CD14-positive monocyte (primary cell): Measurements from ENCODE around the gene PNPLA7. TPM values are rescaled to one million over a fixed set of nuclear protein-coding genes. Genes with fewer than 3 reads are reported as not detected.

Experiments
- DNase-seq, 3 donors: peaks; one replicate each; pipeline ENCODE4 v3.0.0-alpha.2; 2011 to 2022
- H2AFZ ChIP-seq: 2 replicates; pipeline ENCODE4 v1.6.0; 2012; ENCODE audit warnings: mild to moderate bottlenecking, low read depth, low read length, inconsistent platforms; ENCODE audit not compliant: insufficient read depth, poor library complexity, severe bottlenecking
- H3K27ac ChIP-seq, 2 donors: 1 replicate in 1 of 2; 2 replicates in 1 of 2; pipeline ENCODE4 v1.5.1; 2012 to 2013; ENCODE audit warnings: low read length in 2 of 2, control low read depth in 1 of 2, inconsistent platforms in 1 of 2, low read depth in 1 of 2, mild to moderate bottlenecking in 1 of 2
- H3K27me3 ChIP-seq, 2 donors: one replicate each; pipeline versions ENCODE4 v1.6.0 to v1.6.1; 2011 to 2013; ENCODE audit warnings: low read length in 2 of 2; ENCODE audit not compliant: control insufficient read depth in 2 of 2, insufficient read depth in 2 of 2
- H3K36me3 ChIP-seq, 2 donors: replicated peaks in 1 of 2; 1 replicate in 1 of 2; 2 replicates in 1 of 2; pipeline versions ENCODE4 v1.5.1 to v1.6.1; 2012 to 2013; ENCODE audit warnings: low read length in 2 of 2, control low read depth in 1 of 2, inconsistent platforms in 1 of 2, mild to moderate bottlenecking in 1 of 2; ENCODE audit not compliant: insufficient read depth in 2 of 2, control insufficient read depth in 1 of 2
- H3K4me1 ChIP-seq, 2 donors: 1 replicate in 1 of 2; 2 replicates in 1 of 2; pipeline versions ENCODE4 v1.5.1 to v1.6.1; 2012 to 2013; ENCODE audit warnings: low read length in 2 of 2, control low read depth in 1 of 2, inconsistent platforms in 1 of 2, mild to moderate bottlenecking in 1 of 2, moderate library complexity in 1 of 2; ENCODE audit not compliant: insufficient read depth in 2 of 2, control insufficient read depth in 1 of 2
- H3K4me2 ChIP-seq: replicated peaks from 2 replicates; pipeline ENCODE3; 2012; ENCODE audit warnings: low read length, moderate library complexity, mild to moderate bottlenecking; ENCODE audit not compliant: poor library complexity, severe bottlenecking; ENCODE audit errors: extremely low read depth
- H3K4me3 ChIP-seq, 3 experiments: fragments of 200-600 bp in 1 of 3; sonication (generic) in 1 of 3; replicated peaks in 1 of 3; 1 replicate in 2 of 3; 2 replicates in 1 of 3; pipeline ENCODE4 v1.5.1; 2011 to 2013; ENCODE audit warnings: low read length in 3 of 3, mild to moderate bottlenecking in 3 of 3, control low read depth in 2 of 3, low read depth in 2 of 3, inconsistent platforms in 1 of 3, moderate library complexity in 1 of 3
- H3K79me2 ChIP-seq: 2 replicates; pipeline ENCODE4 v1.6.0; 2012; ENCODE audit warnings: mild to moderate bottlenecking, control low read depth, inconsistent platforms, low read length, moderate library complexity; ENCODE audit not compliant: insufficient read depth
- H3K9ac ChIP-seq: 2 replicates; pipeline ENCODE4 v1.6.0; 2017; ENCODE audit warnings: low read length, mild to moderate bottlenecking; ENCODE audit not compliant: insufficient read depth, poor library complexity, severe bottlenecking
- H3K9me3 ChIP-seq, 2 donors: replicated peaks in 1 of 2; 1 replicate in 1 of 2; 2 replicates in 1 of 2; pipeline versions ENCODE4 v1.5.1 to v1.6.1; 2012 to 2013; ENCODE audit warnings: low read length in 2 of 2, control low read depth in 1 of 2; ENCODE audit not compliant: control insufficient read depth in 1 of 2, insufficient read depth in 1 of 2
- H4K20me1 ChIP-seq: 2 replicates; pipeline ENCODE4 v1.6.0; 2012; ENCODE audit warnings: mild to moderate bottlenecking, low read length, control low read depth, moderate library complexity; ENCODE audit not compliant: insufficient read depth
- H3K27ac Mint-ChIP-seq, 7 donors: one replicate each; pipeline ENCODE4 v1.8.0; 2020; ENCODE audit warnings: mild to moderate bottlenecking in 7 of 7, mixed read lengths in 7 of 7, moderate library complexity in 6 of 7, inconsistent platforms in 2 of 7
- H3K27me3 Mint-ChIP-seq, 3 donors: one replicate each; pipeline ENCODE4 v1.8.0; 2021 to 2022; ENCODE audit warnings: low read depth in 3 of 3, mild to moderate bottlenecking in 3 of 3, mixed read lengths in 3 of 3, moderate library complexity in 3 of 3, inconsistent platforms in 1 of 3
- H3K36me3 Mint-ChIP-seq, 2 donors: one replicate each; pipeline ENCODE4 v1.8.0; 2020; ENCODE audit warnings: mixed read lengths in 2 of 2, inconsistent platforms in 1 of 2, mild to moderate bottlenecking in 1 of 2
- H3K4me1 Mint-ChIP-seq: one replicate; pipeline ENCODE4 v1.8.0; 2020; ENCODE audit warnings: mild to moderate bottlenecking, mixed read lengths
- H3K4me3 Mint-ChIP-seq, 2 donors: one replicate each; pipeline ENCODE4 v1.8.0; 2020; ENCODE audit warnings: mild to moderate bottlenecking in 2 of 2, mixed read lengths in 2 of 2, moderate library complexity in 1 of 2
- H3K9me3 Mint-ChIP-seq, 7 donors: one replicate each; pipeline ENCODE4 v1.8.0; 2020 to 2022; ENCODE audit warnings: mixed read lengths in 7 of 7, mild to moderate bottlenecking in 6 of 7, moderate library complexity in 6 of 7, inconsistent platforms in 2 of 7
- CTCF ChIP-seq: fragments of 200-600 bp; IDR thresholded peaks from one replicate; pipeline ENCODE4 v1.8.0; 2022; ENCODE audit warnings: antibody characterized with exemption, mild to moderate bottlenecking
- WGBS: methylation state at CpG from one replicate; pipeline ENCODE4 v1.1.5; 2013; ENCODE audit warnings: missing lambda C conversion rate; ENCODE audit not compliant: insufficient coverage; 5-methylcytosine and 5-hydroxymethylcytosine counted together
- intact Hi-C, 2 donors: fragments of 100-400 bp; cut with micrococcal nuclease; formaldehyde crosslinking; loops; one replicate each; pipeline versions ENCODE4 v1.15.0 to v1.15.1; 2023
- polyA plus RNA-seq, 3 donors: library from polyadenylated mRNA; depleted of rRNA in 1 of 3; unstranded in 2 of 3; stranded (reverse) in 1 of 3; fragments of 300-500 nt in 2 of 3; fragments of >200 nt in 1 of 3; fragmentation: Illumina TruSeq in 2 of 3; gene quantifications; 1 replicate in 2 of 3; 2 replicates in 1 of 3; pipeline ENCODE4 v1.2.3, GENCODE V29; 2012 to 2021

PNPLA7 gene
- polyA plus RNA-seq, 3 donors, result 0.10 to 1.1 (median 0.14) TPM

GRCh38 chr9:137445275-137445807 is 104.9 kb downstream of the PNPLA7 start:
- intact Hi-C loops, result loop anchor here (2.0 to 10.0 kb wide), 3 partner anchors 21 to 151 kb away; partner anchors contain the start of genes EXD3 (in 1 of the 2) and NOXA1 (in 1 of the 2)
- H3K4me1 ChIP-seq, result peaks cover 47 to 61% of the 10 kb centered on the region in 2 donors
- H3K4me3 Mint-ChIP-seq, result peak overlapping the region in 1 of 2 donors; percentile 52
- H3K27ac Mint-ChIP-seq, result peak overlapping the region in 6 of 7 donors; percentile 69 to 91 (median 80)
- no peak overlapping the region for H3K4me3 ChIP-seq
- no peaks in the 10 kb centered on the region for H3K79me2 ChIP-seq
- peaks cover 0 to 6% (median 3%) of the 10 kb centered on the region in 7 donors for H3K9me3 Mint-ChIP-seq
- H3K4me1 Mint-ChIP-seq, result peaks cover 39% of the 10 kb centered on the region
- H3K27me3 ChIP-seq, result peaks cover 5 to 11% of the 10 kb centered on the region in 2 donors
- peaks cover 0 to 5% of the 10 kb centered on the region in 2 donors for H3K9me3 ChIP-seq
- peaks cover 8 to 16% of the 10 kb centered on the region in 2 donors for H3K36me3 Mint-ChIP-seq
- peaks cover 11 to 21% (median 18%) of the 10 kb centered on the region in 3 donors for H3K27me3 Mint-ChIP-seq
- H2AFZ ChIP-seq, result no peak overlapping the region
- no peaks in the 10 kb centered on the region for H4K20me1 ChIP-seq
- DNase-seq, result peak; percentile 89 to 94 (median 91)
- H3K4me2 ChIP-seq, result peak overlapping the region; percentile 8
- peak; percentile 80 for TF ChIP-seq CTCF
- H3K36me3 ChIP-seq, result peaks cover 9 to 10% of the 10 kb centered on the region in 2 donors
- 45% methylated on average over 6 of the region's 14 CpGs for whole genome bisulfite sequencing
- no peak overlapping the region for H3K27ac ChIP-seq
- no peak overlapping the region for H3K9ac ChIP-seq

GRCh38 chr9:137444106-137444790 is 106.0 kb downstream of the PNPLA7 start:
- Histone ChIP-seq H3K4me2 (no peak overlapping the region), H3K4me3 (no peak overlapping the region), H3K27ac (no peak overlapping the region), H3K79me2 (no peaks in the 10 kb centered on the region), H3K27me3 (peaks cover 5 to 11% of the 10 kb centered on the region in 2 donors), H2AFZ (no peak overlapping the region), H3K36me3 (peaks cover 4 to 5% of the 10 kb centered on the region in 2 donors), H3K4me1 (peaks cover 36 to 50% of the 10 kb centered on the region in 2 donors), H3K9ac (no peak overlapping the region), H3K9me3 (peaks cover 0 to 5% of the 10 kb centered on the region in 2 donors), H4K20me1 (no peaks in the 10 kb centered on the region)
- H3K36me3 Mint-ChIP-seq, result peaks cover 4 to 8% of the 10 kb centered on the region in 2 donors
- over 99% methylated on average over 11 of the region's 14 CpGs for WGBS
- peak overlapping the region in 4 of 7 donors; percentile 31 to 76 (median 69) for H3K27ac Mint-ChIP-seq
- peaks cover 0 to 6% (median 3%) of the 10 kb centered on the region in 7 donors for H3K9me3 Mint-ChIP-seq
- no peak overlapping the region for H3K4me3 Mint-ChIP-seq
- peaks cover 36% of the 10 kb centered on the region for H3K4me1 Mint-ChIP-seq
- TF ChIP-seq CTCF, result no peak
- intact Hi-C loops, result loop anchor here (2.0 to 10.0 kb wide), 3 partner anchors 19 to 149 kb away; partner anchors contain the start of genes EXD3 (in 1 of the 2) and NOXA1 (in 1 of the 2)
- DNase-seq, result no peak
- peaks cover 11 to 24% (median 19%) of the 10 kb centered on the region in 3 donors for H3K27me3 Mint-ChIP-seq
